Glomerular visceral epithelial cell (primary cell): ENCODE measurements around the gene PCDH17.

Source experiments
- DNase-seq: peaks from one replicate; pipeline ENCODE4 v3.0.0-alpha.2; 2016; ENCODE audit errors: extremely low spot score

PCDH17 gene

GRCh38 chr13:57739543-57740190 lies 108.1 kb downstream of the PCDH17 start:
- no peak for DNase-seq

GRCh38 chr13:57740719-57741118 lies 109.2 kb downstream of the PCDH17 start:
- DNase-seq, result no peak

- no peak for DNase-seq
Observed at GRCh38 chr13:57748096-57748495, 116.6 kb downstream of the PCDH17 start.

- DNase-seq, result no peak
Observed at GRCh38 chr13:57760951-57761350, 129.4 kb downstream of the PCDH17 start.

- no peak for DNase-seq
Observed at GRCh38 chr13:57763689-57764088, 132.1 kb downstream of the PCDH17 start.
